ENCODE measurements around the gene MARCHF6. TPM values are rescaled to one million over a fixed set of nuclear protein-coding genes. Genes with fewer than 3 reads are reported as not detected.

MARCHF6 gene
- total and polyA plus RNA-seq, 2 of the 8 experiments (the other 6 are each of a cell fraction or from before 2014, with no cell fraction given): 93.1 to 118 TPM

DNA sequence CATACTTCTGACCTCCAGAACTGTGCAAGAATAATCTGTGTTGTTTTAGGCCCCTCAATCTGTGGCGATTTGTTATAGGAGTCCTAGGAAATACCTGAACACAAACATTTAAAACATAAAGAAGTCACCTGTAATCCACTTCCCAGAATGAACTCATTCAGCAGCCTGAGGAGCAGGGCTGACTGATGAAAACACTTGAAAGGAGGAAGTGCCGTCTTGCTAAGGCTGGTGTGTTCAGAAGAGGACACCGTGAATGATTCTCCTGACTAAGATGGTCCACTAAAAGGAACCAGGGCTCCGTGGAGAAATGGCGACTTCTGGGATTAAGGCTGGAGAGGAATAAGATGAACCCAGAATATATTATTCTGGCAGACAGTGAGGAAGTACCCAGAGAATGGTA lies 18.7 kb upstream of the MARCHF6 start:
- Histone ChIP-seq H3K27ac (ENCODE audit: low read depth, low read length) (no peak overlapping the region), H2BK12ac (ENCODE audit: low read depth, low read length) (no peak overlapping the region), H3K79me2 (ENCODE audit: control insufficient read depth in 1 of 2, insufficient read depth in 2 of 2, low read length in 2 of 2) (no peaks in the 10 kb centered on the region), H3K36me3 (ENCODE audit: control insufficient read depth in 2 of 4, insufficient read depth in 4 of 4, low read length in 3 of 4) (no peaks in the 10 kb centered on the region), H3K9ac (replicated peaks in 1 of 4; ENCODE audit: extremely low read depth in 1 of 4, low read depth in 3 of 4, low read length in 3 of 4) (no peak overlapping the region), H2BK5ac (ENCODE audit: low read depth, low read length) (no peak overlapping the region), H3K79me1 (ENCODE audit: low read depth, low read length) (no peaks in the 10 kb centered on the region), H3K4me2 (ENCODE audit: insufficient read depth in 1 of 2, low read depth in 2 of 2, low read length in 2 of 2) (no peak overlapping the region), H3K4me1 (replicated peaks in 1 of 4; ENCODE audit: control insufficient read depth in 3 of 4, insufficient read depth in 4 of 4, low read length in 3 of 4) (peaks cover 0 to 13% (median 6%) of the 10 kb centered on the region in 4 experiments; a peak in 5 of 7 replicates), H3K4ac (replicated peaks; ENCODE audit: insufficient read length, low read depth, low read length) (no peak overlapping the region), H3K23me2 (ENCODE audit: low read depth, low read length) (peaks cover 5% of the 10 kb centered on the region; the same call in 1 of the 2 replicates), H3K27me3 (replicated peaks in 1 of 4; ENCODE audit: control insufficient read depth in 3 of 4, extremely low read depth in 1 of 4, insufficient read depth in 3 of 4, low read length in 3 of 4) (peaks cover 16 to 46% (median 41%) of the 10 kb centered on the region in 4 experiments), H3K56ac (replicated peaks; ENCODE audit: insufficient read length, low read depth, low read length) (no peak overlapping the region), H2BK120ac (replicated peaks; ENCODE audit: low read depth, low read length) (no peak overlapping the region), H3K23ac (ENCODE audit: insufficient read length) (no peak overlapping the region), H2BK15ac (ENCODE audit: low read length) (no peak overlapping the region), H4K8ac (ENCODE audit: extremely low read depth, insufficient read depth, low read length) (no peak overlapping the region), H2BK20ac (ENCODE audit: low read length) (no peak overlapping the region), H3K9me3 (ENCODE audit: insufficient read depth in 2 of 2, low read depth in 1 of 2, low read length in 1 of 2) (no peaks in the 10 kb centered on the region), H4K20me1 (replicated peaks in 1 of 2; ENCODE audit: control insufficient read depth in 1 of 2, insufficient read depth in 2 of 2, low read length in 2 of 2) (no peaks in the 10 kb centered on the region), H4K5ac (ENCODE audit: insufficient read length, low read depth, low read length) (no peak overlapping the region), H2AK5ac (ENCODE audit: low read depth, low read length) (no peak overlapping the region), H3K18ac (ENCODE audit: extremely low read depth, low read length) (no peak overlapping the region), H4K91ac (replicated peaks; ENCODE audit: insufficient read length, low read length) (no peak overlapping the region), H3K4me3 (ENCODE audit: extremely low read depth in 1 of 4, insufficient read depth in 2 of 4, low read depth in 3 of 4, low read length in 4 of 4) (no peak overlapping the region), H2AFZ (ENCODE audit: low read length) (no peak overlapping the region), H3K14ac (ENCODE audit: insufficient read length) (no peak overlapping the region)
- FAIRE-seq (no peak), DNase-seq (ENCODE audit: low read depth in 1 of 2, low spot score in 2 of 2) (peak in 1 of 2 experiments; percentile 27)
- ChIA-PET CTCF (ENCODE audit: partially characterized antibody) (no interaction called here), POLR2A (ENCODE audit: partially characterized antibody) (interaction anchor here (0.6 to 0.8 kb wide), 2 partner anchors 70 to 88 kb away, joined by 3 to 6 read pairs; no protein-coding TSS in a partner anchor)
- WGBS, 2 experiments (ENCODE audit: extremely low coverage in 1 of 2, insufficient coverage in 1 of 2, insufficient read length in 1 of 2, insufficient replicate concordance in 2 of 2, low coverage in 1 of 2, low lambda C conversion rate in 2 of 2, missing lambda C conversion rate in 1 of 2): 92% methylated on average over 5 of the region's 5 CpGs; no CpG with 5 or more reads in 1 of the 2 experiments
- TF ChIP-seq EGR1 (IDR thresholded peaks at IDR 0.05; ENCODE audit: borderline replicate concordance, low read depth, low read length) (no peak), KDM1A (IDR thresholded peaks at IDR 0.05; ENCODE audit: borderline replicate concordance, low read length) (no peak), CREB1 (IDR thresholded peaks at IDR 0.05) (no peak), KDM5A (IDR thresholded peaks at IDR 0.05; ENCODE audit: low read length) (no peak), MAX (IDR thresholded peaks at IDR 0.05) (no peak), TBP (IDR thresholded peaks at IDR 0.05; ENCODE audit: low read depth, low read length) (no peak)
- TF ChIP-seq, protein P1, sequence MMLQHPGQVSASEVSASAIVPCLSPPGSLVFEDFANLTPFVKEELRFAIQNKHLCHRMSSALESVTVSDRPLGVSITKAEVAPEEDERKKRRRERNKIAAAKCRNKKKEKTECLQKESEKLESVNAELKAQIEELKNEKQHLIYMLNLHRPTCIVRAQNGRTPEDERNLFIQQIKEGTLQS (IDR thresholded peaks at IDR 0.05; ENCODE audit: insufficient read depth, low read depth, low read length): no peak

Measured in H1 (cell line).